ENCODE results near the gene MB. TPM values are rescaled to one million over a fixed set of nuclear protein-coding genes. Genes with fewer than 3 reads are reported as not detected.

MB gene
- total RNA-seq, 1 experiment from 2014 or later: 0.77 TPM

DNA sequence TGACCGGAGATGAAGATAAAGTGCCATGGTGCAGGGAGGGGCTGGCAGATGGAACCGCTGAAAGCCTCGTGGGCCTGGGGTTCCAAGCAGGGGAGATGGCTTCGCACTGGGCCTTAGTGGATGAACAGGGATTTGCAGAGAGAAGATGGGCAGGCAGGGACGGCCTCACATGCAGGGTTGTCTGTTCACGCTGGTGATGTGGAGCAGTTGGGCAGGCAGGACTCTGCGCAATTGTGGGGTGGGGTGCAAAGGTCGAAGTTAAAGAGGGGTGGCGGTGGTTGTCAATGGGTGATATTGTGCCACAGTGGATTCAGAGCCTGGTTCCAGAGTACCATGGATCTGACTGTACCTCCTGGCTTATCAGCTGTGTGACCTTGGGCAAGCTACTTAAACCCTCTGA, 7.9 kb downstream of the MB start:
- Histone ChIP-seq H3K4me3 (ENCODE audit: low read depth, low read length) (no peak overlapping the region), H3K9me3 (no peaks in the 10 kb centered on the region), H3K36me3 (ENCODE audit: control insufficient read depth, insufficient read depth, low read length) (no peaks in the 10 kb centered on the region), H3K4me1 (no peaks in the 10 kb centered on the region), H3K27me3 (replicated peaks; ENCODE audit: control insufficient read depth, insufficient read depth, low read length) (no peaks in the 10 kb centered on the region)
- ChIA-PET CTCF (no interaction called here), POLR2A (no interaction called here)
- no peak for TF ChIP-seq CTCF (IDR thresholded peaks at IDR 0.05; ENCODE audit: insufficient read depth in 1 of 2, low read depth in 1 of 2, low read length in 1 of 2, severe bottlenecking in 1 of 2, unreplicated experiment in 1 of 2)
- intact Hi-C loops (cut with micrococcal nuclease; ENCODE audit: unreplicated experiment): no loop called here
- no peak overlapping the region for H3K4me3 Mint-ChIP-seq (ENCODE audit: unreplicated experiment)
- no peaks in the 10 kb centered on the region for H3K36me3 Mint-ChIP-seq (ENCODE audit: insufficient read depth, unreplicated experiment)
- no peaks in the 10 kb centered on the region for H3K4me1 Mint-ChIP-seq (ENCODE audit: low read depth, unreplicated experiment)
- no TSS peak for BruUV-seq (replicated peaks)
- no peaks in the 10 kb centered on the region for H3K9me3 Mint-ChIP-seq (ENCODE audit: unreplicated experiment)
- H3K27me3 Mint-ChIP-seq (ENCODE audit: insufficient read depth, unreplicated experiment): peaks cover 3% of the 10 kb centered on the region
- H3K27ac Mint-ChIP-seq (ENCODE audit: unreplicated experiment): no peak overlapping the region
- no peak for DNase-seq

DNA sequence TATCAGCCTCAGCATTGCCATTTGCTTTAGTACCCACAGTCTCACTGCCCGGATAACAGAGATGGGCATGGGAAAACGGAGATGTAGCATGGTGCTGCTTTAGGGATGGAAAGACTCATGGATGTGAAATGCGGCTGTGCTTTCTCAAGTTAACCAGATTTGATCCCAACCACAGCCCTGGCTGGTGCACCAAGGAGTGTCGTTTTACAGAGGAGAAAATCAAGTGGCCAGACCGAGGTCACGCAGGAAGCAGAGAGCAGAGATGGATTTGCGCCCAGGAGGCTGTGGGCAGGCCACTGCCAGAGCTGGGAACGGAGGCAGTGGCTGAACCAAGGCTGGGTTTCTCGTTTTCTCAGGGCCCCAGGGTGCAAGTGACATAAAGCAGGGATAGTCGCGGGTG, 9.0 kb downstream of the MB start:
- BruUV-seq (replicated peaks): no TSS peak
- TF ChIP-seq CTCF (IDR thresholded peaks at IDR 0.05; ENCODE audit: insufficient read depth in 1 of 2, low read depth in 1 of 2, low read length in 1 of 2, severe bottlenecking in 1 of 2, unreplicated experiment in 1 of 2): no peak
- Histone ChIP-seq H3K36me3 (ENCODE audit: control insufficient read depth, insufficient read depth, low read length) (no peaks in the 10 kb centered on the region), H3K4me3 (ENCODE audit: low read depth, low read length) (no peak overlapping the region), H3K9me3 (no peaks in the 10 kb centered on the region), H3K27me3 (replicated peaks; ENCODE audit: control insufficient read depth, insufficient read depth, low read length) (no peaks in the 10 kb centered on the region), H3K4me1 (no peaks in the 10 kb centered on the region)
- DNase-seq: no peak
- intact Hi-C loops (cut with micrococcal nuclease; ENCODE audit: unreplicated experiment): no loop called here
- Mint-ChIP-seq H3K4me3 (ENCODE audit: unreplicated experiment) (no peak overlapping the region), H3K27me3 (ENCODE audit: insufficient read depth, unreplicated experiment) (peaks cover 3% of the 10 kb centered on the region), H3K9me3 (ENCODE audit: unreplicated experiment) (no peaks in the 10 kb centered on the region), H3K36me3 (ENCODE audit: insufficient read depth, unreplicated experiment) (no peaks in the 10 kb centered on the region), H3K4me1 (ENCODE audit: low read depth, unreplicated experiment) (no peaks in the 10 kb centered on the region), H3K27ac (ENCODE audit: unreplicated experiment) (no peak overlapping the region)
- CTCF ChIA-PET: no interaction called here
- POLR2A ChIA-PET: no interaction called here

DNA sequence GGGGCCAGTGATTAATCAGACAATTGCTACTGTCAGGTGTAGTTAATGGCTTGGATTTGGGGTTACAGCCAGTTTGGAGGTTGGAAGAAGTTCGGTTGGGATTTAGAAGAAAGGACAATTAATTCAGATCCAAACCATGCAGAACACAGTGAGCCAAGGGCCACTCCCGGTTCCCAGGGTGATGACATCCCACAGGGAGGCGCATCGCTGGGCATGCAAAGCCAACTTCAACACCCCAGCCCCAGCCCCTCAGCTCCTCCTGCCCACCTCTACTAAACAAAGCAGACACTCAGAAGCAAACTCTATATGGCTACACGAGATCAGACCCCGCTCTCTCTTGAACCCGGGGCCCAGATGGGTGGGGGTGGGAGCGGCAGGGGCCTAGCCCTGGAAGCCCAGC, 10.2 kb downstream of the MB start:
- Mint-ChIP-seq H3K27me3 (ENCODE audit: insufficient read depth, unreplicated experiment) (peaks cover 3% of the 10 kb centered on the region), H3K36me3 (ENCODE audit: insufficient read depth, unreplicated experiment) (no peaks in the 10 kb centered on the region), H3K4me1 (ENCODE audit: low read depth, unreplicated experiment) (no peaks in the 10 kb centered on the region), H3K4me3 (ENCODE audit: unreplicated experiment) (no peak overlapping the region), H3K27ac (ENCODE audit: unreplicated experiment) (no peak overlapping the region), H3K9me3 (ENCODE audit: unreplicated experiment) (no peaks in the 10 kb centered on the region)
- H3K27me3 ChIP-seq (replicated peaks; ENCODE audit: control insufficient read depth, insufficient read depth, low read length): no peaks in the 10 kb centered on the region
- TF ChIP-seq CTCF (IDR thresholded peaks at IDR 0.05; ENCODE audit: insufficient read depth in 1 of 2, low read depth in 1 of 2, low read length in 1 of 2, severe bottlenecking in 1 of 2, unreplicated experiment in 1 of 2): no peak
- CTCF ChIA-PET: interaction anchor here (1.2 kb wide), 1 partner anchor 10 kb away, joined by 5 read pairs; no protein-coding TSS in a partner anchor
- no TSS peak for BruUV-seq (replicated peaks)
- H3K36me3 ChIP-seq (ENCODE audit: control insufficient read depth, insufficient read depth, low read length): no peaks in the 10 kb centered on the region
- intact Hi-C loops (cut with micrococcal nuclease; ENCODE audit: unreplicated experiment): no loop called here
- no peaks in the 10 kb centered on the region for H3K4me1 ChIP-seq
- POLR2A ChIA-PET: no interaction called here
- no peaks in the 10 kb centered on the region for H3K9me3 ChIP-seq
- no peak for DNase-seq
- H3K4me3 ChIP-seq (ENCODE audit: low read depth, low read length): no peak overlapping the region

All from Caco-2 (cell line).